Measurements from ENCODE around the gene BCAS4.

DNA sequence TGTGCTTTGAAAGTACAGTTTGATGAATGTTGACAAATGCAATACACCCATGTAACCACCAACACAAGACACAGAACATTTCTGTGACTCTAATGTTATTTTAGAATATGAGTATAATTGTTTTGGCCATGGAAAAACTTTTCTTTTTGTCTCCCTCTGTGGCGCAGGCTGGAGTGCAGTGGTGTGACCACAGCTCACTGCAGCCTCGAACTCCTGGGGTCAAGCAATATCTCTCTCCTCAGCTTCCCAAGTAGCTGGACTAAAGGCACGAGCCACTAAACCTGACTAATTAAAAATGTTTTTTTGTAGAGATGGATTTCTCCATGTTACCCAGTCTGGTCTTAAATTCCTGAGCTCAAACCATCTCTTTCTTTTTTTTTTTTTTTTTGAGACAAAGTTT is 20.3 kb upstream of the BCAS4 start:
- TF ChIP-seq CTCF (conservative IDR thresholded peaks at IDR 0.05), result no peak
- no peak for TF ChIP-seq ZFX (IDR thresholded peaks at IDR 0.05)
